Lower leg skin (tissue), 4 donors: ENCODE measurements around the gene UNC93B1. TPM values are rescaled to one million over a fixed set of nuclear protein-coding genes. Genes with fewer than 3 reads are reported as not detected.

Experiments
- DNase-seq, 2 donors: peaks; one replicate each; pipeline ENCODE4 v3.0.0-alpha.2; 2019; ENCODE audit warnings: low spot score in 2 of 2
- H3K4me3 ChIP-seq: fragments of 200-600 bp; sonication (generic); 2 replicates; pipeline ENCODE4 v1.5.1; 2017; ENCODE audit warnings: mild to moderate bottlenecking, low read depth; ENCODE audit not compliant: poor library complexity, severe bottlenecking
- POLR2A ChIP-seq, 2 donors: fragments of 450-650 bp; IDR thresholded peaks; one replicate each; pipeline ENCODE4 v1.6.1; 2016 to 2017; ENCODE audit warnings: antibody characterized with exemption in 2 of 2, mild to moderate bottlenecking in 1 of 2, moderate library complexity in 1 of 2
- WGBS, 2 donors: methylation state at CpG; one replicate each; pipeline ENCODE4 v1.1.5; 2018; 5-methylcytosine and 5-hydroxymethylcytosine counted together
- intact Hi-C: fragments of 100-400 bp; cut with DNase I; formaldehyde crosslinking; loops from one replicate; pipeline ENCODE4 v1.15.0; 2023; ENCODE audit warnings: low total_unique reads
- total RNA-seq, 4 donors: library from RNA; depleted of rRNA; stranded (reverse); fragments of >200 nt; gene quantifications; one replicate each; pipeline ENCODE4 v1.1.0, GENCODE V29; 2016
- TF ChIP-seq, protein P1 (sequence below), 3 donors: fragments of 450-650 bp; IDR thresholded peaks; one replicate each; pipeline ENCODE4 v1.5.1; 2016; ENCODE audit warnings: antibody characterized with exemption in 3 of 3, mild to moderate bottlenecking in 3 of 3, moderate library complexity in 2 of 3

UNC93B1 gene
- total RNA-seq, 4 donors from 2014 or later: 29.2 to 47.2 (median 44.3) TPM

DNA sequence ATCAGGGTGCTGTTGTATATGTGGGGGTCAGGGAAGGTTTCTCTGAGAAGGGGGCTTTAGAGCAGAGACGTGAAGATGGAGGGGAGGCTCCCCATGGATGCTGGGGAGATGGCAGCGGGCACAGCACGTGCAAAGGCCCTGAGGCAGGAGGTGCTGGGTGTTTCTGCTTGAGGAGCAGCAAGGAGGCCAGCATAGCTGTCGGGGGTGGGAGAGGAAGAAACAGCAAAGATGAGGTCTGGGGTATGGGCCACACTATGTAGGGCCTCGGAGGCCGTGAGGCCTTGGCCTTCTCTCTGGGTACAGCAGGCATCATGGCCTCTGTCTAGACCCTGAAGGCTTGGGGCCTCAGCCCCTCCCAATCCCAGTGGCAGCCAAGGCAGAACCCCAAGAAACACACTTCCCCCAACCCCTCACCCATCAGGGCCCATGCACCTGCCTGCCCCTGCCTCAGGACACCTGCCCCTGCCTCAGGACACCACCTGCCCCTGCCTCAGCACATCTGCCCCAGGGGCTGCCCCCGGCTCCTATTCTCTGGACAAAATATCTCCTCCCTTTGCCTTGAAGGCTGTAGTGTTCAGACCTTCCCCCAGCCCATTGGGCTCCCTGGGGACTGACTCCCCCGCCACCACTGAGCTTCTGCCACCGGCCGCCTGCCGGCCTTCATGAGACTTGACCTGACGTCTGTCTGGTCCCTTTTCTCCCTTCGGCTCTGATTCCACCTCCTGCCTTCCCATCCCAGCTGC lies 12.4 kb upstream of the UNC93B1 start:
- TF ChIP-seq POLR2A (IDR thresholded peaks at IDR 0.05): no peak
- TF ChIP-seq, protein P1, sequence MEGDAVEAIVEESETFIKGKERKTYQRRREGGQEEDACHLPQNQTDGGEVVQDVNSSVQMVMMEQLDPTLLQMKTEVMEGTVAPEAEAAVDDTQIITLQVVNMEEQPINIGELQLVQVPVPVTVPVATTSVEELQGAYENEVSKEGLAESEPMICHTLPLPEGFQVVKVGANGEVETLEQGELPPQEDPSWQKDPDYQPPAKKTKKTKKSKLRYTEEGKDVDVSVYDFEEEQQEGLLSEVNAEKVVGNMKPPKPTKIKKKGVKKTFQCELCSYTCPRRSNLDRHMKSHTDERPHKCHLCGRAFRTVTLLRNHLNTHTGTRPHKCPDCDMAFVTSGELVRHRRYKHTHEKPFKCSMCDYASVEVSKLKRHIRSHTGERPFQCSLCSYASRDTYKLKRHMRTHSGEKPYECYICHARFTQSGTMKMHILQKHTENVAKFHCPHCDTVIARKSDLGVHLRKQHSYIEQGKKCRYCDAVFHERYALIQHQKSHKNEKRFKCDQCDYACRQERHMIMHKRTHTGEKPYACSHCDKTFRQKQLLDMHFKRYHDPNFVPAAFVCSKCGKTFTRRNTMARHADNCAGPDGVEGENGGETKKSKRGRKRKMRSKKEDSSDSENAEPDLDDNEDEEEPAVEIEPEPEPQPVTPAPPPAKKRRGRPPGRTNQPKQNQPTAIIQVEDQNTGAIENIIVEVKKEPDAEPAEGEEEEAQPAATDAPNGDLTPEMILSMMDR (IDR thresholded peaks at IDR 0.05): no peak
- intact Hi-C loops: no loop called here
- 70 to 71% methylated on average over 13 of the region's 13 CpGs for WGBS, 2 donors
- no peak overlapping the region for H3K4me3 ChIP-seq
- DNase-seq: no peak

DNA sequence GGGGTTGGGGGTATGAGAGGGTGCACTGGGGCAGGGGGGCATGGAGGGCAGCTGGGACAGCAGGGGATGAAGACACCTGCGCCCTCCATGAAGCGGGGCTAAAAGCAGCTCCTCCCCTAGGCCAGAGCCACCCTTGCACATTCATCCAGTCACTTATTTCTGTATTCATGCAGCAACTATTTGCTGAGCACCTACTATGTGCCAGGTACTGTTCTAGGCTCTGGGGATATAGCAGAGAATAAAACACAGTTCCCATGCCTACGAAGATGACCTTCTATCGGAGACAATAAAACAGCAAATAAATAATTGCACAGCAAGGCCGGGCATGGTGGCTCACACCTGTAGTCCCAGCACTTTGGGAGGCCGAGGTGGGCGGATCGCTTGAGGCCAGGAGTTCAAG lies 11.6 kb upstream of the UNC93B1 start:
- H3K4me3 ChIP-seq: no peak overlapping the region
- TF ChIP-seq POLR2A (IDR thresholded peaks at IDR 0.05): no peak
- TF ChIP-seq, protein P1 (IDR thresholded peaks at IDR 0.05): no peak
- intact Hi-C loops: no loop called here
- DNase-seq: no peak
- 97% methylated on average over 8 of the region's 8 CpGs for WGBS, 2 donors

DNA sequence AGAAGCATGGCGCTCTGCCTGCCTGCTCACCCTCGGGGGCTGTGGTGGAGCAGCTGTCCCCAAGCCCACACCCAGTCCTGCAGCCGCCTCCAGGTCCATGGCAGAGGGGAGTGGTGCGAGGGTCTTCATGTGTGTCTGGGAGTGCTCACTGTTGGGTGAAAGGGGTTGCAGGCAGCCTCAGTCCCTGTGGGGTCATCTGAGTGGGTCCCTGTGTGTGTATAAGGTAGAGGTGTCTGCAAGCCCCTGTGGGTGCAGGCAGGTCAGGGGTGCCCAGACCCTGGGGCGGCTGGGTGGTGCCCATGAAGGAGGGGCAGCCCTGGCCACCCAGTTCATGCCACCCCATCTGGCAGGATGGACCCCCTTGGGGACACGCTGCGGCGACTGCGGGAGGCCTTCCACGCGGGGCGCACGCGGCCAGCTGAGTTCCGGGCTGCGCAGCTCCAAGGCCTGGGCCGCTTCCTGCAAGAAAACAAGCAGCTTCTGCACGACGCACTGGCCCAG lies 11.1 kb upstream of the UNC93B1 start:
- WGBS, 2 donors: 84% methylated on average over 8 to 18 of the region's 19 CpGs
- H3K4me3 ChIP-seq: no peak overlapping the region
- TF ChIP-seq, protein P1 (IDR thresholded peaks at IDR 0.05): no peak
- no peak for TF ChIP-seq POLR2A (IDR thresholded peaks at IDR 0.05)
- DNase-seq: no peak
- intact Hi-C loops: no loop called here

DNA sequence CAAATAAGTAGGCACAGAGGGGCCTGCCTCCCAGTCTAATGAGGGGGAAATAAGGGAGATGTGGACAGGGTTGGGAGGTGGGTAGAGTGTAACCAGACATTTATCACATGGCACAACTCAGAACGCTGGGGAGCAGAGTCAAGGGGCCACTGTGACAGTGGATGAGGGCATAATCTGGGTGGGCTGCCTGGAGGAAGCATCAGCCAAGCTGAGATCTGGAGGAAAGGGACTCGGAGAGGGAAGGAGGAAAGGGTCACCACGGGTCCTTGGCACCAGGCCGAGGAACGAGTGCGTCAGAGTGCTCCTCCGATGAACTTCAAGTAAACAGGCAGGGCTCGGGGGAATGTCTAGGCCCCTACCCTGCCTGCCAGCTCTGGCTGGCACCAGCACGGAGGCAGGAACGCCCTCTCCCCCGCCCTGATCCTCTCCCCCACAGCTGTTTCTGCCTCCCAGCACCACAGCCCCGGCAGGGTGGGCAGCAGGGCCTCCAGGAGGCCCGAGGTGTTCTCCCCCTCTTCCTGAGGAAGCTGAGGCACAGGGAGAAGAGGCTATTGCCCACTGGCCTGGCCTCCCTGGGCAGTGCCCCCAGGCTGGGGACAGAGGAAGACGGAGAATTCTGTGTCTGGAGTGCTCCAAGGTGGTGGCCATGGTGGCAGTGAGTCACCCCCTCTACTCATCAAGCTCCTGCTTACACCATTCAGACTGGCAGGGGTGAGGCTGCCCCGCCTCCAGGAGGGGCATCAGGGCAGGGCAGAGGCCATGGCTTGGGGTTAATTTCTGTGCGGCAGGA lies 10.5 kb upstream of the UNC93B1 start:
- intact Hi-C loops: no loop called here
- 12 to 20% methylated on average over 11 to 16 of the region's 16 CpGs for WGBS, 2 donors
- TF ChIP-seq, protein P1 (IDR thresholded peaks at IDR 0.05): no peak
- TF ChIP-seq POLR2A (IDR thresholded peaks at IDR 0.05): no peak
- peak; percentile 39 to 92 for DNase-seq
- no peak overlapping the region for H3K4me3 ChIP-seq

DNA sequence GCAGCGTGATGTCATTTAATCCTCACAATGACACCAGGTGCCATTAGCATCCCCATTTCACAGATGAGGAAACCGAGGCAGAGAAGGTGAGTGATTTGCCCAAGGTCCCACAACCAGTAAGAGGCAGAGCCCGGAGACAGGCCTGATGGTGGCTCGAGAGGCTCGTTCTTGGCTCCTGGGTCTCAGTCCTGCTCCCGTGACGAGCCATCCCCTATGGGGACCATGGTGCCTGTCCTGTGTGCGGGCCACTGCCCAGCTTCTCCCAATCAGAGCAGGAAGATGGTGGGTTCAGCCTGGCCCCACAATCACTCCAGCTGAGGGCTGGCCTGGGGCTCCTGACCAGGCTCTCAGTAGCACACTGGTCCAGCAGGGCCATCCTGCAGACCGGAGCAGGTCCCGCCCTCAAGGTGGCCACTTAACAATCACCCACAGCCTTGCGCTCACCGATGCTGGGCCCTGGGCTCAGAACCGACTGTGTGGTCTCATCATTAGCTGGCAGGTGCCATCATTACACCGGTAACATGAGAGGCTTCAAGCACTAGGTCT lies 9.8 kb upstream of the UNC93B1 start:
- intact Hi-C loops: no loop called here
- no peak for DNase-seq
- TF ChIP-seq, protein P1 (IDR thresholded peaks at IDR 0.05): no peak
- TF ChIP-seq POLR2A (IDR thresholded peaks at IDR 0.05): no peak
- H3K4me3 ChIP-seq: no peak overlapping the region
- 87 to 90% methylated on average over 13 to 14 of the region's 14 CpGs for WGBS, 2 donors
